ENCODE results near the gene TAF12. TPM values are rescaled to one million over a fixed set of nuclear protein-coding genes. Genes with fewer than 3 reads are reported as not detected.
"Not testable (repeated sequence)": the region's sequence is repeated elsewhere in the genome, so short reads cannot be mapped to it uniquely, and the experiment has no call there.

TAF12 gene
- total and polyA plus RNA-seq, 2 of the 4 experiments (the other 2 are of a cell fraction): 28.8 to 31.7 TPM

DNA sequence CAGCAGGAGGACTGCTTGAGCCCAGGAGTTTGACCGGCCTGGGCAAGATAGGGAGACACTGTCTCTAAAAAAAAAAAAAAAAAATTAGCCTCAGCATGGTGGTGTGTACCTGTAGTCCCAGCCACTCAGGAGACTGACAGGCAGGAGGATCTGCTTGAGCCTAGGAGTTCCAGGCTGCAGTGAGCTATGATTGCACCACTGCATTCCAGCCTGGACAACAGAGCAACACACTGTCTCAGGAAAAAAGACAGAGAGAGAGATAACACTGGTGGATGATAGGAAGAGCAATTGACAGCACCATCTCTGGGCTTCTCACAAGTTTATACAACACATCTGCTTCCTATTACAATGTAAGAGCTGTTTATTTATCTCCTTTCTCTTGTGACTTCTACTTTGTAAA lies 3.2 kb upstream of the TAF12 start:
- H3K23ac ChIP-seq (ENCODE audit: low read depth, low read length): no peak overlapping the region
- ATAC-seq (ENCODE audit: low read depth): peak; percentile 3; the same call in 1 of the 2 replicates
- H3K4me2 ChIP-seq (ENCODE audit: low read depth, low read length): no peak overlapping the region
- no peak overlapping the region for H4K8ac ChIP-seq (ENCODE audit: low read depth in 2 of 2, low read length in 2 of 2)
- no peak overlapping the region for H4K91ac ChIP-seq (ENCODE audit: insufficient read depth, low read depth, low read length)
- no peak overlapping the region for H3K56ac ChIP-seq (ENCODE audit: extremely low read depth, insufficient read depth, low read length)
- no TSS peak for BruUV-seq (replicated peaks)
- no peaks in the 10 kb centered on the region for H3K9me3 ChIP-seq (ENCODE audit: control insufficient read depth, insufficient read depth, low read length)
- no peak overlapping the region for H2BK120ac ChIP-seq (ENCODE audit: low read depth, low read length)
- no peak overlapping the region for H2BK5ac ChIP-seq (ENCODE audit: low read depth, low read length, poor library complexity, severe bottlenecking)
- TF ChIP-seq CEBPB (IDR thresholded peaks at IDR 0.05; ENCODE audit: low read depth, low read length): peak; percentile 69
- TF ChIP-seq, protein P1, sequence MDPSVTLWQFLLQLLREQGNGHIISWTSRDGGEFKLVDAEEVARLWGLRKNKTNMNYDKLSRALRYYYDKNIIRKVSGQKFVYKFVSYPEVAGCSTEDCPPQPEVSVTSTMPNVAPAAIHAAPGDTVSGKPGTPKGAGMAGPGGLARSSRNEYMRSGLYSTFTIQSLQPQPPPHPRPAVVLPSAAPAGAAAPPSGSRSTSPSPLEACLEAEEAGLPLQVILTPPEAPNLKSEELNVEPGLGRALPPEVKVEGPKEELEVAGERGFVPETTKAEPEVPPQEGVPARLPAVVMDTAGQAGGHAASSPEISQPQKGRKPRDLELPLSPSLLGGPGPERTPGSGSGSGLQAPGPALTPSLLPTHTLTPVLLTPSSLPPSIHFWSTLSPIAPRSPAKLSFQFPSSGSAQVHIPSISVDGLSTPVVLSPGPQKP (IDR thresholded peaks at IDR 0.05; ENCODE audit: borderline replicate concordance, low read depth, low read length): no peak
- no peak overlapping the region for H3K18ac ChIP-seq (ENCODE audit: low read depth, low read length)
- ChIA-PET CTCF (interaction anchor here (0.6 kb wide), 1 partner anchor 478 kb away, joined by 4 read pairs; no protein-coding TSS in a partner anchor), POLR2A (ENCODE audit: unreplicated experiment) (no interaction called here)
- dilution Hi-C loops (cut with HindIII; ENCODE audit: low sequenced_read_pairs, unreplicated experiment) (no loop called here), in situ Hi-C loops (cut with MboI; ENCODE audit: low sequenced_read_pairs) (no loop called here), intact Hi-C loops (cut with micrococcal nuclease) (loop anchor here (10.0 kb wide), 2 partner anchors 389 to 549 kb away; no protein-coding TSS in a partner anchor)
- no peak overlapping the region for H2AK9ac ChIP-seq (replicated peaks; ENCODE audit: low read depth, low read length, poor library complexity)
- no peak overlapping the region; the same call in 1 of the 2 replicates for H2AK5ac ChIP-seq (ENCODE audit: low read depth, low read length)
- peaks cover 5% of the 10 kb centered on the region; the same call in 1 of the 2 replicates for H3K9me1 ChIP-seq (ENCODE audit: insufficient read depth, low read length)
- peaks cover 4% of the 10 kb centered on the region; the same call in 1 of the 2 replicates for H4K20me1 ChIP-seq (ENCODE audit: insufficient read depth, low read length)
- no peaks in the 10 kb centered on the region for H3K27me3 ChIP-seq (ENCODE audit: control insufficient read depth, insufficient read depth, low read length)
- H4K5ac ChIP-seq (ENCODE audit: low read depth, low read length): no peak overlapping the region
- H3K79me1 ChIP-seq (ENCODE audit: low read depth in 1 of 2, low read length in 2 of 2): peaks cover 11 to 31% of the 10 kb centered on the region in 2 experiments; a peak in 3 of 4 replicates
- peak; percentile 82 for DNase-seq
- no peak overlapping the region for H3K9ac ChIP-seq (ENCODE audit: low read depth, low read length)
- peak overlapping the region; percentile 48 for H2AFZ ChIP-seq (replicated peaks; ENCODE audit: low read length, poor library complexity)
- peaks cover 1% of the 10 kb centered on the region for H3K4me1 ChIP-seq (ENCODE audit: control insufficient read depth, insufficient read depth, low read length)
- H2BK20ac ChIP-seq (ENCODE audit: low read depth, low read length): no peak overlapping the region
- no peak overlapping the region for H3K14ac ChIP-seq (replicated peaks; ENCODE audit: low read depth, low read length)
- no peak overlapping the region for H3K4ac ChIP-seq (ENCODE audit: low read depth, low read length)
- H3K4me3 ChIP-seq (ENCODE audit: insufficient read depth, low read depth, low read length): no peak overlapping the region
- no peak overlapping the region for H2BK15ac ChIP-seq (ENCODE audit: low read depth, low read length)
- 100% methylated on average over 1 of the region's 1 CpG; no CpG with 5 or more reads in 1 of the 2 experiments for WGBS, 2 experiments (ENCODE audit: extremely low coverage in 2 of 2, insufficient read length in 1 of 2)
- peak overlapping the region; percentile 10; the same call in 1 of the 2 replicates for H3K27ac ChIP-seq (ENCODE audit: insufficient read depth, low read length)
- H3K36me3 ChIP-seq (ENCODE audit: control insufficient read depth, insufficient read depth, low read length): no peaks in the 10 kb centered on the region

DNA sequence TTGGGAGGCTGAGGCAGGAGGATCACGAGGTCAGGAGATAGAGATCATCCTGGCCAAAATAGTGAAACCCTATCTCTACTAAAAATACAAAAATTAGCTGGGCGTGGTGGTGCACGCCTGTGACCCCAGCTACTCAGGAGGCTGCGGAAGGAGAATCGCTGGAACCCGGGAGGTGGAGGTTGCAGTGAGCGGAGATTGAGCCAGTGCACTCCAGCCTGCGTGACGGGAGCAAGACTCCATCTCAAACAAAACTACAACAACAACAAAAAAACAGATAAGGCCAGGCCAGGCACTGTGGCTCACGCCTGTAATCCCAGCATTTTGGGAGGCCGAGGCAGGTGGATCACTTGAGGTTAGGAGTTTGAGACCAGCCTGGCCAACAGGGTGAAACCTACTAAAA lies 2.5 kb upstream of the TAF12 start:
- BruUV-seq (replicated peaks); H3K9me3 ChIP-seq (ENCODE audit: control insufficient read depth, insufficient read depth, low read length); H3K4me2 ChIP-seq (ENCODE audit: low read depth, low read length); H3K18ac ChIP-seq (ENCODE audit: low read depth, low read length); H2AFZ ChIP-seq (replicated peaks; ENCODE audit: low read length, poor library complexity); H3K9ac ChIP-seq (ENCODE audit: low read depth, low read length); H3K9me1 ChIP-seq (ENCODE audit: insufficient read depth, low read length); H3K23ac ChIP-seq (ENCODE audit: low read depth, low read length); H2BK120ac ChIP-seq (ENCODE audit: low read depth, low read length); H2BK15ac ChIP-seq (ENCODE audit: low read depth, low read length); in situ Hi-C loops (cut with MboI; ENCODE audit: low sequenced_read_pairs); H3K36me3 ChIP-seq (ENCODE audit: control insufficient read depth, insufficient read depth, low read length); H4K91ac ChIP-seq (ENCODE audit: insufficient read depth, low read depth, low read length); H3K27ac ChIP-seq (ENCODE audit: insufficient read depth, low read length); H2BK20ac ChIP-seq (ENCODE audit: low read depth, low read length); H4K5ac ChIP-seq (ENCODE audit: low read depth, low read length); CTCF ChIA-PET; dilution Hi-C loops (cut with HindIII; ENCODE audit: low sequenced_read_pairs, unreplicated experiment); H4K20me1 ChIP-seq (ENCODE audit: insufficient read depth, low read length); H4K8ac ChIP-seq (ENCODE audit: low read depth in 2 of 2, low read length in 2 of 2); H3K56ac ChIP-seq (ENCODE audit: extremely low read depth, insufficient read depth, low read length); H3K27me3 ChIP-seq (ENCODE audit: control insufficient read depth, insufficient read depth, low read length); H2AK5ac ChIP-seq (ENCODE audit: low read depth, low read length); H3K4me3 ChIP-seq (ENCODE audit: insufficient read depth, low read depth, low read length); DNase-seq; ATAC-seq (ENCODE audit: low read depth); H3K4me1 ChIP-seq (ENCODE audit: control insufficient read depth, insufficient read depth, low read length); POLR2A ChIA-PET (ENCODE audit: unreplicated experiment); H2BK5ac ChIP-seq (ENCODE audit: low read depth, low read length, poor library complexity, severe bottlenecking); H2AK9ac ChIP-seq (replicated peaks; ENCODE audit: low read depth, low read length, poor library complexity); H3K4ac ChIP-seq (ENCODE audit: low read depth, low read length); H3K14ac ChIP-seq (replicated peaks; ENCODE audit: low read depth, low read length): not testable (repeated sequence)
- peaks cover 16 to 37% of the 10 kb centered on the region in 2 experiments for H3K79me1 ChIP-seq (ENCODE audit: low read depth in 1 of 2, low read length in 2 of 2)
- intact Hi-C loops (cut with micrococcal nuclease): loop anchor here (10.0 kb wide), 2 partner anchors 389 to 549 kb away; no protein-coding TSS in a partner anchor
- WGBS, 2 experiments (ENCODE audit: extremely low coverage in 2 of 2, insufficient read length in 1 of 2): no CpG with 5 or more reads among the region's 11 CpGs

All from IMR-90 (cell line).